ENCODE data around the gene TMEM151B. TPM values are rescaled to one million over a fixed set of nuclear protein-coding genes. Genes with fewer than 3 reads are reported as not detected.

TMEM151B gene
- total and polyA plus RNA-seq, 2 of the 13 experiments (the other 11 are each of a cell fraction or from before 2014, with no cell fraction given) = not detected

GRCh38 chr6:44265007-44265721, 5.1 kb upstream of the TMEM151B start, which contains the start of gene NFKBIE (continued):
- TF ChIP-seq, protein P1, sequence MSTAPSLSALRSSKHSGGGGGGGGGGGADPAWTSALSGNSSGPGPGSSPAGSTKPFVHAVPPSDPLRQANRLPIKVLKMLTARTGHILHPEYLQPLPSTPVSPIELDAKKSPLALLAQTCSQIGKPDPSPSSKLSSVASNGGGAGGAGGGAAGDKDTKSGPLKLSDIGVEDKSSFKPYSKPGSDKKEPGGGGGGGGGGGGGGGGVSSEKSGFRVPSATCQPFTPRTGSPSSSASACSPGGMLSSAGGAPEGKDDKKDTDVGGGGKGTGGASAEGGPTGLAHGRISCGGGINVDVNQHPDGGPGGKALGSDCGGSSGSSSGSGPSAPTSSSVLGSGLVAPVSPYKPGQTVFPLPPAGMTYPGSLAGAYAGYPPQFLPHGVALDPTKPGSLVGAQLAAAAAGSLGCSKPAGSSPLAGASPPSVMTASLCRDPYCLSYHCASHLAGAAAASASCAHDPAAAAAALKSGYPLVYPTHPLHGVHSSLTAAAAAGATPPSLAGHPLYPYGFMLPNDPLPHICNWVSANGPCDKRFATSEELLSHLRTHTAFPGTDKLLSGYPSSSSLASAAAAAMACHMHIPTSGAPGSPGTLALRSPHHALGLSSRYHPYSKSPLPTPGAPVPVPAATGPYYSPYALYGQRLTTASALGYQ (CRISPR knock-in tag; IDR thresholded peaks at IDR 0.05) = no peak
- TF ChIP-seq POGZ (CRISPR knock-in tag; IDR thresholded peaks at IDR 0.05) (no peak), SATB2 (CRISPR knock-in tag; IDR thresholded peaks at IDR 0.05) (no peak), NFYB (CRISPR knock-in tag; IDR thresholded peaks at IDR 0.05) (no peak), ZNF34 (CRISPR knock-in tag; IDR thresholded peaks at IDR 0.05; ENCODE audit: borderline replicate concordance) (0 out of 2 replicates have a peak, but pooled peaks have one; percentile 24), ZNF7 (CRISPR knock-in tag; IDR thresholded peaks at IDR 0.05) (no peak), PRMT3 (CRISPR knock-in tag; IDR thresholded peaks at IDR 0.05; ENCODE audit: borderline replicate concordance, low read depth) (no peak; the same call in 1 of the 2 replicates), NBN (conservative IDR thresholded peaks at IDR 0.05) (no peak), KLF13 (CRISPR knock-in tag; IDR thresholded peaks at IDR 0.05) (no peak), SMYD3 (CRISPR knock-in tag; IDR thresholded peaks at IDR 0.05) (no peak), NFIC (IDR thresholded peaks at IDR 0.05; ENCODE audit: low read length) (no peak), ONECUT2 (CRISPR knock-in tag; IDR thresholded peaks at IDR 0.05) (no peak), MAFF (IDR thresholded peaks at IDR 0.05; ENCODE audit: low read depth, low read length) (no peak), ZNF550 (CRISPR knock-in tag; IDR thresholded peaks at IDR 0.05; ENCODE audit: borderline replicate concordance) (no peak), ZNF138 (CRISPR knock-in tag; IDR thresholded peaks at IDR 0.05; ENCODE audit: low read depth) (no peak), ZNF652 (CRISPR knock-in tag; IDR thresholded peaks at IDR 0.05; ENCODE audit: borderline replicate concordance, low read depth) (no peak; the same call in 1 of the 2 replicates), REXO4 (CRISPR knock-in tag; IDR thresholded peaks at IDR 0.05; ENCODE audit: borderline replicate concordance) (no peak; the same call in 1 of the 2 replicates)
- TF ChIP-seq, protein P2, sequence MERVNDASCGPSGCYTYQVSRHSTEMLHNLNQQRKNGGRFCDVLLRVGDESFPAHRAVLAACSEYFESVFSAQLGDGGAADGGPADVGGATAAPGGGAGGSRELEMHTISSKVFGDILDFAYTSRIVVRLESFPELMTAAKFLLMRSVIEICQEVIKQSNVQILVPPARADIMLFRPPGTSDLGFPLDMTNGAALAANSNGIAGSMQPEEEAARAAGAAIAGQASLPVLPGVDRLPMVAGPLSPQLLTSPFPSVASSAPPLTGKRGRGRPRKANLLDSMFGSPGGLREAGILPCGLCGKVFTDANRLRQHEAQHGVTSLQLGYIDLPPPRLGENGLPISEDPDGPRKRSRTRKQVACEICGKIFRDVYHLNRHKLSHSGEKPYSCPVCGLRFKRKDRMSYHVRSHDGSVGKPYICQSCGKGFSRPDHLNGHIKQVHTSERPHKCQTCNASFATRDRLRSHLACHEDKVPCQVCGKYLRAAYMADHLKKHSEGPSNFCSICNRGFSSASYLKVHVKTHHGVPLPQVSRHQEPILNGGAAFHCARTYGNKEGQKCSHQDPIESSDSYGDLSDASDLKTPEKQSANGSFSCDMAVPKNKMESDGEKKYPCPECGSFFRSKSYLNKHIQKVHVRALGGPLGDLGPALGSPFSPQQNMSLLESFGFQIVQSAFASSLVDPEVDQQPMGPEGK (CRISPR knock-in tag; IDR thresholded peaks at IDR 0.05) = peak; percentile 99
- TF ChIP-seq, protein P3, sequence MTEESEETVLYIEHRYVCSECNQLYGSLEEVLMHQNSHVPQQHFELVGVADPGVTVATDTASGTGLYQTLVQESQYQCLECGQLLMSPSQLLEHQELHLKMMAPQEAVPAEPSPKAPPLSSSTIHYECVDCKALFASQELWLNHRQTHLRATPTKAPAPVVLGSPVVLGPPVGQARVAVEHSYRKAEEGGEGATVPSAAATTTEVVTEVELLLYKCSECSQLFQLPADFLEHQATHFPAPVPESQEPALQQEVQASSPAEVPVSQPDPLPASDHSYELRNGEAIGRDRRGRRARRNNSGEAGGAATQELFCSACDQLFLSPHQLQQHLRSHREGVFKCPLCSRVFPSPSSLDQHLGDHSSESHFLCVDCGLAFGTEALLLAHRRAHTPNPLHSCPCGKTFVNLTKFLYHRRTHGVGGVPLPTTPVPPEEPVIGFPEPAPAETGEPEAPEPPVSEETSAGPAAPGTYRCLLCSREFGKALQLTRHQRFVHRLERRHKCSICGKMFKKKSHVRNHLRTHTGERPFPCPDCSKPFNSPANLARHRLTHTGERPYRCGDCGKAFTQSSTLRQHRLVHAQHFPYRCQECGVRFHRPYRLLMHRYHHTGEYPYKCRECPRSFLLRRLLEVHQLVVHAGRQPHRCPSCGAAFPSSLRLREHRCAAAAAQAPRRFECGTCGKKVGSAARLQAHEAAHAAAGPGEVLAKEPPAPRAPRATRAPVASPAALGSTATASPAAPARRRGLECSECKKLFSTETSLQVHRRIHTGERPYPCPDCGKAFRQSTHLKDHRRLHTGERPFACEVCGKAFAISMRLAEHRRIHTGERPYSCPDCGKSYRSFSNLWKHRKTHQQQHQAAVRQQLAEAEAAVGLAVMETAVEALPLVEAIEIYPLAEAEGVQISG (CRISPR knock-in tag; IDR thresholded peaks at IDR 0.05) = peak; percentile 75
- TF ChIP-seq, protein P4, sequence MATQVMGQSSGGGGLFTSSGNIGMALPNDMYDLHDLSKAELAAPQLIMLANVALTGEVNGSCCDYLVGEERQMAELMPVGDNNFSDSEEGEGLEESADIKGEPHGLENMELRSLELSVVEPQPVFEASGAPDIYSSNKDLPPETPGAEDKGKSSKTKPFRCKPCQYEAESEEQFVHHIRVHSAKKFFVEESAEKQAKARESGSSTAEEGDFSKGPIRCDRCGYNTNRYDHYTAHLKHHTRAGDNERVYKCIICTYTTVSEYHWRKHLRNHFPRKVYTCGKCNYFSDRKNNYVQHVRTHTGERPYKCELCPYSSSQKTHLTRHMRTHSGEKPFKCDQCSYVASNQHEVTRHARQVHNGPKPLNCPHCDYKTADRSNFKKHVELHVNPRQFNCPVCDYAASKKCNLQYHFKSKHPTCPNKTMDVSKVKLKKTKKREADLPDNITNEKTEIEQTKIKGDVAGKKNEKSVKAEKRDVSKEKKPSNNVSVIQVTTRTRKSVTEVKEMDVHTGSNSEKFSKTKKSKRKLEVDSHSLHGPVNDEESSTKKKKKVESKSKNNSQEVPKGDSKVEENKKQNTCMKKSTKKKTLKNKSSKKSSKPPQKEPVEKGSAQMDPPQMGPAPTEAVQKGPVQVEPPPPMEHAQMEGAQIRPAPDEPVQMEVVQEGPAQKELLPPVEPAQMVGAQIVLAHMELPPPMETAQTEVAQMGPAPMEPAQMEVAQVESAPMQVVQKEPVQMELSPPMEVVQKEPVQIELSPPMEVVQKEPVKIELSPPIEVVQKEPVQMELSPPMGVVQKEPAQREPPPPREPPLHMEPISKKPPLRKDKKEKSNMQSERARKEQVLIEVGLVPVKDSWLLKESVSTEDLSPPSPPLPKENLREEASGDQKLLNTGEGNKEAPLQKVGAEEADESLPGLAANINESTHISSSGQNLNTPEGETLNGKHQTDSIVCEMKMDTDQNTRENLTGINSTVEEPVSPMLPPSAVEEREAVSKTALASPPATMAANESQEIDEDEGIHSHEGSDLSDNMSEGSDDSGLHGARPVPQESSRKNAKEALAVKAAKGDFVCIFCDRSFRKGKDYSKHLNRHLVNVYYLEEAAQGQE (IDR thresholded peaks at IDR 0.05; ENCODE audit: borderline replicate concordance in 1 of 2, low read depth in 1 of 2, low read length in 2 of 2) = peak in 1 of 2 experiments; percentile 50; a peak in 2 of 4 replicates

All from HepG2 (cell line).